GM12892 (cell line): Measurements from ENCODE around the gene RER1.

Experiments
- POLR2A ChIP-seq: IDR thresholded peaks from 2 replicates; pipeline ENCODE4 v1.6.1; 2011; ENCODE audit warnings: low read depth, low read length, control low read depth
- POLR2AphosphoS5 ChIP-seq: IDR thresholded peaks from 2 replicates; pipeline ENCODE4 v1.6.1; 2011; ENCODE audit warnings: low read depth, low read length, control low read depth

GRCh38 chr1:2381741-2382620 lies 9.7 kb upstream of the RER1 start:
- TF ChIP-seq POLR2A = no peak
- TF ChIP-seq POLR2AphosphoS5 = no peak
